GM19238 (cell line): ENCODE data around the gene SLX4.

Source experiments
- DNase-seq: peaks from one replicate; pipeline ENCODE4 v3.0.0; 2011; ENCODE audit warnings: low spot score; ENCODE audit not compliant: insufficient read length

The SLX4 gene

DNA sequence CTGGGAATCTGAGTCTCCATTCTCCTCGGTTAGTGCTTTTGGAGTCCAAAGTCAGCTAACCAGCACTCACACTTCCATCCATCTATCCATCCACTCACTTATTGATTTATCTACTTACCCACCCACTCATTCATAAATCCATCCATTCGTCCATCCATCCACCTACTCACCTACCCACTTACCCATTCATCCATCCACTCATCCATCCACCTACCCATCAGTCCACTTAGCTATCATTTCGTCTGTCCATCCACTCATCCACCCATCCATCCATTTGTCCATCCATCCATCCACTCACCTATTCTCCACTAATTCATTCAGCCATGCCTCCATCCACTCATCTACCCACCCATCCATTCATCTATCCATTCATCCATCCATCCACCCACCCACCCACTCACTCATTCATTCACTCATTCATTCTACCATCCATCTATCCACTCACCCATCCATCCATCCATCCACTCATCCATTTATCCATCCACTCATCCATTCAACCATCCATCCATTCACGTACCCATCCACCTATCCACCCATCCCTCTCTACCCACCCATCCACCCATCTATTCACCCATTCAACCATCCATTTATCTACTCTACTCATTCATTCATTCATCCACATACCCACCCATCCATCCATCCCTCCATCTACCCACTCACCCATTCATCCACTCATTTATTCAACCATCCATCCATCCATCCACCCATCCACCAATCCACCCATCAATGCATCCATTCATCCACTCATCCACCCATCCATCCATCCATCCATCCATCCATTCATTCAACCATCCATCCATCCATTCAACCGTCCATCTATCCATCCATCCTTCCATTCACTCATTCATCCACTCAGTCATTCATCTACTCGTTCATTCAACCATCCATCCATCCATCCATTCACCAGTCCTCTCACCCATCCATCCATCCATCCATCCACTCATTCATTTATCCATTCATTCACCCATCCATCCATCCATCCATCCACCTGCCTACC is 60.3 kb downstream of the SLX4 start:
- no peak for DNase-seq

DNA sequence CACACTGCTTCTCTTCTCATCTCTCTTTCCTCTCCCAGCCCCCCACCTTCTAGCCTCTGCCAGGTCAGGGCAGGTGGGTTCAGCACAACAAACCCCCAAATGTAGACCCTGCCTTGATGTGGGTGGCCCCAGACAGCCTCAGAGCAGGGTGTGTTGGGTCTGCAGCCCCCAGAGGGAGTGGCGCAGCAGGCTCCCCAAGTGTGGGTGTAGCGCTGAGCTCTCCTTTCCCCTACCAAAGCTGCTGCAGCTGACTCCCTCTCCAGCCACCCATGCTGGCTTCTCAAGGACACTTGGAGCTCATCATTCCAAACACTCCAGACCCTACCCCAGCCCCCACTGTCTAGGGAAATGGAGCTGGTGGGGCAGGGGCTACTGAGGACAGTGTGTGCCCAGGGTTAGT is 61.5 kb downstream of the SLX4 start:
- DNase-seq = no peak

GRCh38 chr16:3548859-3549258 is 62.5 kb downstream of the SLX4 start:
- no peak for DNase-seq

- no peak for DNase-seq
Measured at GRCh38 chr16:3548445-3548844, 63.0 kb downstream of the SLX4 start.

DNA sequence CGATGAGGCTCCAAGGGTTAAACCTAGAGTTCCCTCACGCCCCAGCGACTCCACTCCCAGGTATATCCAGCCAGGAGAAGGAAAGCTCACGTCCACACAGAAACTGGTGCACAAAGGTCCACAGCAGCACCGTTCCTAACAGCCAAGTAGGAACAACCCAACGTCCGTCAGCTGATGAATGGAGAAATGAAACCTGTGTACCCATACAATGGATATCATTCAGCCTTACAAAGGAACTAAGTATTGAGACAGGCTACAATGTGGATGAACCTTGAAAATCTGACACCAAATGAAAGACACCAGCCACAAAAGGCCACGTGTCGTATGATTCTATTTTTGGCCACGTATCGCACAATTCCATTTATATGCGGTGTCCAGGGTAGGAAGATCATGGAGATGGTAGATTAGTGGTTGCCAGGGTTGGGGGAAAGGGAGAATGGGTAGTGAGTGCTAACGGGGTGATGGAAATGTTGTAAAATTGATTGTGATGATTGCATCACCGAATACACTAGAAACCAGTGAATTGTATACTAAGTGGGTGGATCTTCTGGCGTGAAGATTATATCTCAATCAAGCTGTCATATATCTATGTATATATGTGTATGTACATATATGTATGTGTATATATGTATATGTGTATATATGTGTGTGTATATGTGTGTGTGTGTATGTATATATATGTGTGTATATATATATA is 64.3 kb downstream of the SLX4 start:
- DNase-seq = no peak

DNA sequence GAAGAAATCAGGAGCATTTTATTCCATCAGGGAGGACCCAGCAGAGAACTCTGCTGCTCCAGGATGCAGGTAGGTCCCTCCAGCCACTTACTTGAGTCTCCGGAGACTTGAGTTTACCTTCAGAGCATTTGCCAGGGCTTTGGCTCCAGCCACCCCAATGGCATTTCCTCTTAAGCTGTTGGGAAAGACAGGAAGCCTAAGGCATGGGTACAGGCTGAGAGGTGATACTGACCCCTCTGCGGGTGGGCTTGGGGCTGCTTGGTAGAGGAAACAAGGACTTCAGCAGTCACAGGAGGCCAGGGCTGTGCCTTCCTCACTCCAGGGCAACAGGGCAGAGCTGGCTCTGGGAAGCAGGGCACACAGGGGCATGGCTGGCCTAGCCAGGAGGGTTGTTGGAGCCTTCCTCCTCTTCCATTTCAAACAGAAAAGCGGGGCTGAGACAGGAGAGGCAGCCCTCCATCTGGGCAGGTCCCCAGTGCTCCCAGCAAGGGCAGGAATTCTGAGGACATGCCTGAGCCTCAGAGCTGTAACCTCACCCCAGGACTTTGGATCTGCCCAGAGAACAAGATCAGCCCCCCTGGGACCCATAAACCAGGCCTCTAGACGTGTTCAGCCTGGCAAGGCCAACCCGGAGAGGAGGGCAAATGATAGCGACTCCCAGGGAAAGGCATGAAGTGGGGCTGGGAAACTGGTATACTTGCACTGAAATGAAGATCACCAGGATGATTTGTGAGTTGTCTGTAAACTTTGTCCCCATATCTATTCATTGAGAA is 68.6 kb downstream of the SLX4 start:
- DNase-seq = no peak

DNA sequence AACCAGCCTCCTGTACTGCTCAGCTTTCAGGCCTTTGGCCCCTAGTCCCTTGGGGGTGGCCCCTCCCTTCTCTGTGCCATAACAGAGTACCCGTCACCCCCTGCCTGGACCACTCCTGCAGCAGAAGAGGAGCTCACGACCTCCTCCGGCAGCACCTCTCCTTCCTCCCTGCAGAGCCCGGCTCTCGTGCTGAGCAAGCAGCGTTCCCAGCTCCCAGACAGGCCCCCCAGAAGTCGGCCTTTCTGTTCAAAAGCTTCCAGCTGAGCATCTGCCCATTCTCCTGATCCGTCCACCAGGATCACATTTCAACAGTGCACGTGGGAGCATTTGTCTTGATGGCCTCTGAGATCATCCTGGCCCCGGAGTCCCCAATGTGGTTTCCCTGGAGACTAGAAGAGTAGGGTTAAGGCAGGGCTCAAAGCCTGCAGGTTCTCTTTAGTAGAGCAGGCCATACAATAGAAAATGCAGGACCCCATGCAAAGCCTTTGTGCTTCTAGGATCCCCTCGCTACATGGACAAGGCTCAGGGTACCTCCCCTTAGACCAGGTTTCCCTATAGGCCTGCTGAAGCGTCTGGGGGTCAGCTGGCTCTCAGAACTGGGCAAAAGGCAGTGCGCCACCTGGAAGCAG is 69.8 kb downstream of the SLX4 start:
- DNase-seq = no peak

DNA sequence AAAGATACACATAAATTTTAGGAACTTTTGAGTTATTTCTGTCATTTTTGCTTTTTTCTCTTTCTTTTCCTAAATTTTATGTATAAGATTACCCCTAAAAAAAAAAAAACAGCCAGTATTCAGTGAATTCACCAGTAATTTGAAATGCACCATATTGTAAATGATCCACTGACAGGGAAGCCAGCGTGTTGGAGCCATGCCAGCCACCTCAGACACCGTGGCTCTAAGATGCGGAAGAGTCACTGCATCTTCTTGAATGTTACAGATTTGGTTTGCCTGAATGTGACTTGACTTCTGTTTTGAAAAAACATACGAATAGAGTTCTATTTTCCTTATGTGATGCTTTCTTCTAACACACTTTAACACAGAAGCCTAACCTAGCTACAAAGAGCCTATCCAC is 73.2 kb downstream of the SLX4 start:
- no peak for DNase-seq

- no peak for DNase-seq
Measured at GRCh38 chr16:3536851-3537250, 74.6 kb downstream of the SLX4 start.

DNA sequence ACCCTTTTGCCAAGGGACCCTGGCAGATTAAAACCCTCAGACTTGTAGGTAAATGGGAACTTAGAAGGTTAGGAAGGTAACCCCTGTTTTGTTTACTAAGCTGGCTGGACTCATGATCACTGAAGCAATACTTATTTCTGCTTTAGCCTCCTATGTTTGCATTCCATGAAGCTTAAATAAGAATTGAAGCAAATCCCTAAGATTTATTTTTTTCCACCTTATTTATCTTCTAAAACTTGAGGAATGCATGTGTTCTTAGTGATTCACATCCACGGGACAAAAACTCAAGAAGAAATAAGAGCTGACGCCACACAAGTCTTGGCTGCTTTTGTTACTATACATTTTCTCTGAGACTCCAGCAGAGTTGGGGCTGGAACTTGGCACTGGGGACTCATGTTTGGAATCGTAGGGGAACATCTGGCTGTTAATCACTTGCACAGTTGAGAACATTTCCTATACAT is 75.1 kb downstream of the SLX4 start:
- DNase-seq = no peak

GRCh38 chr16:3534126-3534525 is 77.3 kb downstream of the SLX4 start:
- DNase-seq = no peak

DNA sequence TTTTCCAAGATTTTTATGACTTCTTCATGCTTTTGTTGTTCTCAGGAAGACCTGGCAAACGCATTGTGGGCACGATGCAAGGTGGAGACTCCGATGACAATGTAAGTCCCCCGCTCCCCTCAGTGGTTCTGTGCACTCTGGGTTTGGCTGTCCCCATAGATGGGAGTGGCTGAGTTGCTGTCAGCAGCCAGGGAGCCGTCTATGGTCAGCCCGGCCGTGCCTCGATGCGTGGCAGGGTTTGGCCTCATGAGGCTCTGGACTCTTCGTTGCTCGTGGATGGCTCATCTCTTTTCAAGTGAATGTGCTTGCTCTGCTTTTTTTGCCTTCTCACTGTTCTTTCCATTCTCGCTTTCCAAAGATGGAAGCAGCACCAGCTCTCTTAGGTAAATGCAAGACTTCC is 78.7 kb downstream of the SLX4 start:
- no peak for DNase-seq
